Measurements from ENCODE around the gene NPLOC4.
A peak's percentile ranks its signal among the peaks of the same experiment; 100 is the strongest.

Gene NPLOC4

DNA sequence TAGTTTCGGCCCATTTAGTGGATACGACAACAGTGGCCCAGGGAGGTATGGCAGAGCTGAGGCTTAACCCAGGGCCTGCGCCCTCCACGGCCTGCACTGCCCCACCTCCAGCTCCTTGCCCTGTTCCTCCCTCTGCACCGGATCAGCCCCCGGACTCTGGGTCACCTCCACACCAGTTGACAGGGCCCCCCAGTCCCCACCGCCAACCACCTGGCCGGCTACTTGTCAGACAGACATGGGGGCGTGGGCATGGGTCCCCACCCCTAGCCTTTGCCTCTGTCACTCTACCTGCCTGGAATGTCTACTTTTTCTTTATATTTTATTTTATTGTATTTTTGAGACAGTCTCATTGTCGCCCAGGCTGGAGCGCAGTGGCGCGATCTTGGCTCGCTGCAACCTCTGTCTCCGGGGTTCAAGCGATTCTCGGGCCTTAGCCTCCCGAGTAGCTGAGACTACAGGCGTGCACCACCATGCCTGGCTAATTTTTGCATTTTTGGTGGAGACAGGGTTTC, 121.3 kb downstream of the NPLOC4 start:
- peak in 1 of 2 donors; percentile 34 for DNase-seq

DNA sequence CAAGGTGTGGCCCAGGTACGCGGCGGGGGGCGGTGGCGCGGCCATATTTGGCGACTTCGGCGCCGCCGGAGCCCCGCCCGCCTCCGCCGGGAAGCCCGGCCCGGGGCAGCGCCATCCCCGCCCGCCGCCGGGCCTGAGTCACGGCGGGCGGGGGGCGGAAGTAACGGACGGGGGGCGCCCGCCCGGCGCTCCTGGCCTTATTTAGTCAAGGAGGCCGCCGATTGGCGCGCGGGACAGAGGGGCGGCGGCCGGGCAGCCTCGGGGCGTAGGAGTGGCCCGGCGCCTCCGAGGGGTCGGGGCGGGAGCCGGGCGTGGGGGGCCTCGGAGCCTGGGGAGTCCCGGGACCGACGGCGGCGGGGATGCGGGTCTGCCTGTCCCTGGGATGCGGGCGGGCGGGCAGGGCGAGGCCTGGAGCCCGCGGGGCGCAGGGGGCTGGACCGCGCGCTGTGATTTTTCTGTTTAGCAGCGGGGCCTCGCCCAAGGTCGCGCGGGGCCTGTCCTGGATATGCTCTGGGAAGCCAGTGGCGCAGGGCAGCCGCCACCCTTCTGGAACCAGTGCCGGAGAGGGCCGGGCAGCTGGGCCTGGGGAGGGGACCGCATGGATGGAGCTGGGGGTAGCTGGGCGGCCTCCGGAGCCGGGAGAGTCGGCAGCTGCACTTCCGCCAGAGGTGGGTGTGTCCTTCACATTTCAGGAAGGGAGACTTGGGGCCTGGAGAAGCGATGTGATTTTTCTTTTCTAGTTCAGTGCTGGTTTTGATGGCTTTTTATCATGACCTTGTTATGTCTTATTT, 122.0 kb downstream of the NPLOC4 start:
- DNase-seq: peak; percentile 70 to 82

DNA sequence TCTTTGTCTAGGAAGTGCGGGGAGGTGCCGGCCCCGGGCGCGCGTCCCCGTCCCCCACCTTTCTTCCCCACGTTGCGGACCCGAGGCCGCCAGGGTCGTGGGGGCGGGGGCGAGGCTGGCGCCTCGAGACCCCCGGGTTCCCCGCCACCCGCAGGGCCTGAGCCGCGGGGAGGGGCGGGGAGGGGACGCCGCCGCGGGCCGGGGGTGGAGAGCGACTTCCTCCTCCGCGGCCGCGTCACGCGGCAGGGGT, 122.5 kb downstream of the NPLOC4 start:
- DNase-seq: no peak

DNA sequence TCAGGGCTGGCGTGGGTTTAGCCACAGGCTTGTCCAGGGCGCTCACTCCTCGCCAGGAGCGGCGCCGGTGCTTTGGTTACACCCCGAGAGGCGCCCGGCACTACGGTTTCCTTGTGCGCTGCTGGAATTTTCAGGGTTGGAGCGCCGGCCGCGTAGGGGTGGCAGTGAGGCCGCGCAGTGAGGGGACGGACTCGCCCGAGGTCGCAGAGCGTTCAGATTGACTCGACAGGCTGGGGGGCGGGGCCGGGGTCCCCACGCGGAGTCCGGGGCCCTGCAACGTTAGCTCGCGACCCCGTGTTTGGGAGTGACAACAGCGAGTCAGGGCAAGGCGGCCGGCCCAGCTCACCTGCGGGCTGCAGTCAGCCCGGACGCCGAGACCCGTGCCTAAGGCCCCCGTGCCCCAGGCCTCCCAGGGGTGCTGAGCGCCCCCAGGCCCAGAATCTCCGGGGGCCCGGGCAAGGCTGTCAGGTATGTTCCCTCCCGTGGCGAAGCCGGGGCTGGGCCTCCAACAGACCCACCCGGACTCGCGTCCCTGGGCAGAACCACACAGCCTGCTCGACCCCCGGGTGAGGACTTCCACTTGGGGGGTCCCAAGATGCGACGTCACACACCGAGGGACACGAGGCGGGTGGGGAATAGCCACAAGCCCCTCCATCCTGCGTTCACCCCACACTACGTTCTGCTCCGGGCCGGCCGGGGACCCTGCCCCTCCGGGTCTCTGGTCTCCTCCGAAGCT, 123.0 kb downstream of the NPLOC4 start:
- DNase-seq: peak; percentile 56 to 66

DNA sequence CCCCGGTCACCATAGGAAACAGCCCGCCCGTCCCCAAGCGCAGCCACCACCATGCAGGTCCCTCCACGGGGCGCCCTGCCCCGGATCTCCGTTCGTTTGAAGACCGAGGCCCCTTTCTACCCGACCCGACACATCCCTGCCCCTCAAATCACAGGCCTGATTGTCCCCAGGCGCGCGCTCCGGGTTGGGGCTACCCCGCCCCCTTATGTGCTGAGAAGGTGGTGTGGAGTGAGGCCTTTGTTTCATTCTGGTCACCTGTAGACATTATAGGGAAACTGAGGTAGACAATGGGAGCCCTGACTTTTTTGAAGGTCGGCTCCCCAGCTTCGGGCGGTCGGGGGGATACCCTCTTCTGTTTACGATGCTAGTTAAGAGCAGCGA, 123.5 kb downstream of the NPLOC4 start:
- DNase-seq: peak; percentile 68 to 70

GRCh38 chr17:81512562-81513371, 124.1 kb downstream of the NPLOC4 start, which contains the start of gene ACTG1:
Gene ACTG1 (minus strand): TSS chr17:81512799. CDS start chr17:81512354, 445 bp downstream.
- peak; percentile 89 to 91 for DNase-seq

- DNase-seq: peak; percentile 50 to 61
Measured at GRCh38 chr17:81511804-81512561, 124.9 kb downstream of the NPLOC4 start.

GRCh38 chr17:81511554-81511803, 125.4 kb downstream of the NPLOC4 start:
- DNase-seq: no peak

DNA sequence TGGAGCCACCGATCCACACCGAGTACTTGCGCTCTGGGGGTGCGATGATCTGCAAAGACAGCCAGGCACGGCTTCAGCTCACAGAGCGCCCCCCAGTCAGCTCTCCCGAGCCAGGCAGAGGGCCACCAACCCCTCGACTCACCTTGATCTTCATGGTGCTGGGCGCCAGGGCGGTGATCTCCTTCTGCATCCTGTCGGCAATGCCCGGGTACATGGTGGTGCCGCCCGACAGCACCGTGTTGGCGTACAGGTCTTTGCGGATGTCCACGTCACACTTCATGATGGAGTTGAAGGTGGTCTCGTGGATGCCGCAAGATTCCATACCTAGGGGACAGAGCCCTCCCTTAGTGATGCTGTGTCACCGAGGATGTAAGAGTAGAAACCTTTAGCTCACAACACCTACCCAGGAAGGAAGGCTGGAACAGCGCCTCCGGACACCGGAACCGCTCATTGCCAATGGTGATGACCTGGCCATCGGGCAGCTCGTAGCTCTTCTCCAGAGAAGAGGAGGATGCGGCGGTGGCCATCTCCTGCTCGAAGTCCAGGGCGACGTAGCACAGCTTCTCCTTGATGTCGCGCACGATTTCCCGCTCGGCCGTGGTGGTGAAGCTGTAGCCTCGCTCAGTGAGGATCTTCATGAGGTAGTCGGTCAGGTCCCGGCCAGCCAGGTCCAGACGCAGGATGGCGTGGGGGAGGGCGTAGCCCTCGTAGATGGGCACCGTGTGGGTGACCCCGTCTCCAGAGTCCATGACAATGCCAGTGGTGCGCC, 125.9 kb downstream of the NPLOC4 start:
- DNase-seq: peak; percentile 44 to 52

DNA sequence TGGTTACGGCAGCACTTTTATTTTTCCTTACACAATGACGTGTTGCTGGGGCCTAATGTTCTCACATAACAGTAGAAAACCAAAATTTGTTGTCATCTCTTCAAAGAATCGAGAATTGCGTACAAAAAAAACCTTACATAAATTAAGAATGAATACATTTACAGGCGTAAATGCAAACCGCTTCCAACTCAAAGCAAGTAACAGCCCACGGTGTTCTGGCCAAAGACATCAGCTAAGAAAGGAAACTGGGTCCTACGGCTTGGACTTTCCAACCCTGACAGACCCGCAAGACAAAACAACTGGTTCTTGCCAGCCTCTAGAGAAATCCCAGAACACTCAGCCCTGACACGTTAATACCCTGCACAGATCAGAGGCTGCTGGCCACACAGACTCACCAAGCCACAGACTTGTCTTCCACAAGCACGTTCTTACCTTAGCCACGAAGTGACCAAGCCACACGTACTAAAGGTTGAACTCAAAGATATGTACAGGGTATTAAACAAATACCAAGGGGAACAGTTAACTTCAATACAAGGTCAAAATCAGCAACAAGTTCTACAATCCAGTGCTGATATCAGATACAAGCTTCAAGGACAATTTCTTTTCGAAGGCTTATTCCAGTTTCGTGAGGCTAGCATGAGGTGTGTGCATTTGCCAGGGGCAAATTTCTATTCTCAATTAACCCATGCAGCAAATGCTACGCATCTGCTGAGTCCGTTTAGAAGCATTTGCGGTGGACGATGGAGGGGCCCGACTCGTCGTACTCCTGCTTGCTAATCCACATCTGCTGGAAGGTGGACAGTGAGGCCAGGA, 126.7 kb downstream of the NPLOC4 start:
- DNase-seq: no peak

GRCh38 chr17:81509207-81509971, 127.5 kb downstream of the NPLOC4 start:
- peak; percentile 31 to 45 for DNase-seq

GRCh38 chr17:81508639-81509206, 128.2 kb downstream of the NPLOC4 start:
- peak in 1 of 2 donors; percentile 41 for DNase-seq

Measured in stimulated activated CD4-positive, alpha-beta T cell treated with anti-CD3 and anti-CD28 coated beads, Interleukin-2, amount 100 ng/mL, for 24 hours (primary cell).